T-helper 1 cell (primary cell): ENCODE data around the gene PIK3AP1.
A peak's percentile ranks its signal among the peaks of the same experiment; 100 is the strongest.
"Not testable (repeated sequence)": the region's sequence is repeated elsewhere in the genome, so short reads cannot be mapped to it uniquely, and the experiment has no call there.

Experiments used
- DNase-seq, 5 donors: peaks; one replicate each; pipeline ENCODE4 v3.0.0-alpha.2; 2012 to 2020

PIK3AP1 gene

GRCh38 chr10:96724621-96725020 is 4.3 kb upstream of the PIK3AP1 start:
- no peak for DNase-seq

- no peak for DNase-seq
These were observed 876 bp upstream of the PIK3AP1 start for GRCh38 chr10:96721207-96721572.

- peak in 3 of 5 donors; percentile 6 to 44 (median 7) for DNase-seq
These were observed 378 bp downstream of the PIK3AP1 start for GRCh38 chr10:96719850-96720421.

GRCh38 chr10:96719200-96719599 is 1.1 kb downstream of the PIK3AP1 start:
- no peak for DNase-seq

GRCh38 chr10:96718304-96718990 is 1.9 kb downstream of the PIK3AP1 start:
- DNase-seq = no peak

GRCh38 chr10:96716390-96716789 is 3.9 kb downstream of the PIK3AP1 start:
- no peak for DNase-seq

GRCh38 chr10:96714746-96715255 is 5.5 kb downstream of the PIK3AP1 start:
- DNase-seq = no peak

GRCh38 chr10:96714031-96714590 is 6.2 kb downstream of the PIK3AP1 start:
- no peak for DNase-seq

- no peak for DNase-seq
These were observed 7.5 kb downstream of the PIK3AP1 start for GRCh38 chr10:96712662-96713271.

GRCh38 chr10:96711048-96711728 is 9.1 kb downstream of the PIK3AP1 start:
- no peak for DNase-seq

GRCh38 chr10:96709525-96709924 is 10.8 kb downstream of the PIK3AP1 start:
- DNase-seq = no peak

- no peak for DNase-seq
These were observed 11.3 kb downstream of the PIK3AP1 start for GRCh38 chr10:96708996-96709395.

- no peak for DNase-seq
These were observed 11.9 kb downstream of the PIK3AP1 start for GRCh38 chr10:96708456-96708855.

GRCh38 chr10:96706331-96706853 is 13.9 kb downstream of the PIK3AP1 start:
- DNase-seq = no peak

GRCh38 chr10:96705134-96705533 is 15.2 kb downstream of the PIK3AP1 start:
- no peak for DNase-seq

- DNase-seq = no peak
These were observed 15.8 kb downstream of the PIK3AP1 start for GRCh38 chr10:96704563-96704962.

GRCh38 chr10:96703358-96703757 is 17.0 kb downstream of the PIK3AP1 start:
- DNase-seq = no peak

- no peak for DNase-seq
These were observed 19.0 kb downstream of the PIK3AP1 start for GRCh38 chr10:96701265-96701664.

- DNase-seq = no peak
These were observed 19.8 kb downstream of the PIK3AP1 start for GRCh38 chr10:96700374-96701099.

- DNase-seq = no peak
These were observed 20.7 kb downstream of the PIK3AP1 start for GRCh38 chr10:96699613-96700012.

- DNase-seq = not testable (repeated sequence)
These were observed 22.0 kb downstream of the PIK3AP1 start for GRCh38 chr10:96698305-96698704.

- DNase-seq = no peak
These were observed 22.9 kb downstream of the PIK3AP1 start for GRCh38 chr10:96697438-96697837.
